Lung (tissue), 12 donors: ENCODE results near the gene NCAN. TPM values are rescaled to one million over a fixed set of nuclear protein-coding genes. Genes with fewer than 3 reads are reported as not detected.

Experiments
- ATAC-seq: fragments of 200-7000 bp; cut with Tn5 transposase; one replicate; pipeline ENCODE4 v1.9.1; 2020; ENCODE audit warnings: moderate number of reproducible peaks; ENCODE audit not compliant: insufficient read depth, low FRiP score
- DNase-seq, 3 donors: peaks; one replicate each; pipeline ENCODE4 v3.0.0-alpha.2; 2013 to 2017
- H3K27ac ChIP-seq, 2 donors: one replicate each; pipeline ENCODE4 v1.5.1; 2013; ENCODE audit warnings: mild to moderate bottlenecking in 2 of 2, moderate library complexity in 2 of 2, control low read depth in 1 of 2, inconsistent platforms in 1 of 2, low read depth in 1 of 2, low read length in 1 of 2
- H3K27me3 ChIP-seq, 3 donors: one replicate each; pipeline ENCODE4 v1.5.1; 2013; ENCODE audit warnings: low read length in 2 of 3; ENCODE audit not compliant: control insufficient read depth in 3 of 3, insufficient read depth in 3 of 3
- H3K36me3 ChIP-seq, 4 donors: one replicate each; pipeline ENCODE4 v1.5.1; 2013; ENCODE audit warnings: low read length in 4 of 4, mild to moderate bottlenecking in 1 of 4, moderate library complexity in 1 of 4; ENCODE audit not compliant: control insufficient read depth in 4 of 4, insufficient read depth in 4 of 4
- H3K4me1 ChIP-seq, 5 donors: one replicate each; pipeline ENCODE4 v1.5.1; 2013; ENCODE audit warnings: low read length in 5 of 5, mild to moderate bottlenecking in 2 of 5, moderate library complexity in 1 of 5; ENCODE audit not compliant: control insufficient read depth in 5 of 5, insufficient read depth in 5 of 5
- H3K4me3 ChIP-seq: one replicate; pipeline ENCODE4 v1.5.1; 2013; ENCODE audit warnings: mild to moderate bottlenecking, control low read depth, moderate library complexity
- H3K9ac ChIP-seq, 2 donors: one replicate each; pipeline ENCODE4 v1.5.1; 2013; ENCODE audit warnings: low read length in 2 of 2, control low read depth in 1 of 2; ENCODE audit not compliant: insufficient read depth in 1 of 2
- H3K9me3 ChIP-seq, 4 donors: one replicate each; pipeline ENCODE4 v1.5.1; 2013; ENCODE audit warnings: low read length in 3 of 4, mild to moderate bottlenecking in 1 of 4, moderate library complexity in 1 of 4; ENCODE audit not compliant: control insufficient read depth in 4 of 4, insufficient read depth in 3 of 4
- WGBS, 2 donors: extraction: QIAGEN DNeasy Blood & Tissue Kit; methylation state at CpG; one replicate each; pipeline ENCODE4 v1.1.7; 2013; 5-methylcytosine and 5-hydroxymethylcytosine counted together
- polyA plus RNA-seq, 2 donors: library from polyadenylated mRNA; stranded (reverse); fragments of 200-250 nt; gene quantifications; one replicate each; pipeline ENCODE4 v1.2.1, GENCODE V29; 2013
- total RNA-seq, 2 donors: library from RNA; depleted of rRNA in 1 of 2; stranded (reverse); fragments of >200 nt in 1 of 2; gene quantifications; one replicate each; pipeline ENCODE4 v1.2.1, GENCODE V29; 2014 to 2021
- TF ChIP-seq, protein P1 (sequence below): IDR thresholded peaks from 2 replicates; pipeline ENCODE4 v1.5.1; 2012; ENCODE audit warnings: mild to moderate bottlenecking; ENCODE audit errors: control extremely low read depth, extremely low read depth
- donor health status: control.
- donor health status: control.
- donor health status: Bipolar disorder and iron deficiency.
- donor health status: healthy.
- donor health status: DM: yes; HTN: yes; CAD: no.

Gene NCAN
- total and polyA plus RNA-seq, 4 donors, result 0.01 to 0.06 (median 0.03) TPM; not detected in 1

DNA sequence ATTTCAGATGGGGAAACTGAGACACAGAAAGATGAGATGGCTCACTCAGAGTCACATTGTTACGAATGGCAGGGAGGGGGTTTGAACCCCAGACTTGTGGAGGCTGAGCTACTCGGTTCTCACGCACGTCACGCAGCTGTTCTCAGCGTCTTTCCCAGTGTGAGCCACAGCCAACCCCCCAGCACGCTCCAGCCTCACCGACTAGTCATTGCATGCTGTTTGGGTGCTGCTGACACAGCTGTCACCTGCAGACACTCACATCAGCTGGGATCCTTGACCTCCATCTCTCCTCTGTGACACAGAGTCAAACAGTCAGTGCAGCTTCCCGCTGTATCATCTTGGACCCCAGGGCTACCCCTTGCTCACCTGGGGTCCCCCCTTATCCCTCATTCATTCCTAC is 2.4 kb upstream of the NCAN start:
- no peaks in the 10 kb centered on the region for H3K36me3 ChIP-seq
- no peak overlapping the region for H3K4me3 ChIP-seq
- DNase-seq (no peak), ATAC-seq (no peak)
- no peak overlapping the region for H3K27ac ChIP-seq
- 59 to 63% methylated on average over 9 of the region's 9 CpGs for WGBS, 2 donors
- H3K4me1 ChIP-seq, result peaks cover 0 to 7% (median 0%) of the 10 kb centered on the region in 5 donors
- no peak overlapping the region for H3K9ac ChIP-seq
- TF ChIP-seq, protein P1, sequence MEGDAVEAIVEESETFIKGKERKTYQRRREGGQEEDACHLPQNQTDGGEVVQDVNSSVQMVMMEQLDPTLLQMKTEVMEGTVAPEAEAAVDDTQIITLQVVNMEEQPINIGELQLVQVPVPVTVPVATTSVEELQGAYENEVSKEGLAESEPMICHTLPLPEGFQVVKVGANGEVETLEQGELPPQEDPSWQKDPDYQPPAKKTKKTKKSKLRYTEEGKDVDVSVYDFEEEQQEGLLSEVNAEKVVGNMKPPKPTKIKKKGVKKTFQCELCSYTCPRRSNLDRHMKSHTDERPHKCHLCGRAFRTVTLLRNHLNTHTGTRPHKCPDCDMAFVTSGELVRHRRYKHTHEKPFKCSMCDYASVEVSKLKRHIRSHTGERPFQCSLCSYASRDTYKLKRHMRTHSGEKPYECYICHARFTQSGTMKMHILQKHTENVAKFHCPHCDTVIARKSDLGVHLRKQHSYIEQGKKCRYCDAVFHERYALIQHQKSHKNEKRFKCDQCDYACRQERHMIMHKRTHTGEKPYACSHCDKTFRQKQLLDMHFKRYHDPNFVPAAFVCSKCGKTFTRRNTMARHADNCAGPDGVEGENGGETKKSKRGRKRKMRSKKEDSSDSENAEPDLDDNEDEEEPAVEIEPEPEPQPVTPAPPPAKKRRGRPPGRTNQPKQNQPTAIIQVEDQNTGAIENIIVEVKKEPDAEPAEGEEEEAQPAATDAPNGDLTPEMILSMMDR, result no peak
- H3K27me3 ChIP-seq, result peaks cover 3 to 35% (median 22%) of the 10 kb centered on the region in 3 donors
- peaks cover 0 to 5% (median 0%) of the 10 kb centered on the region in 4 donors for H3K9me3 ChIP-seq

DNA sequence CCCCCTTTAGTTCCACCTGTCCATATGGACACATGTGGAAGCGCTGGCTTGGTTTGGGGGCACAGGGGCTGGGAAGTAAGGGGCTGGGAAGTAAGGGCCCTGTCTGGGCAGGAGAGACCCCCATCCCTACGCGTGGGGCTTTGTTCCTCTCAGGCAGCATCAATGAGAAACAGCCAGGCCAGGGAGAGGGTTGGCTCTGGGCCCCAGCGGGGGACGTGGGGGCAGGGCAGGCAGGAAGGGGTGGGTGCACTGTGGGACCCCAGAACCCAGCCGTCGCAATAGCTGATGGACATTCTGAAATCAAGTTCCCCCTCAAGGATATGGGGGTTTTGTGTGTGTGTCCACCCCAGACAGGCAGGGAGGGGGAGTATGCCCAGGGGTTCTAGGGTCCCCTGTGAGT is 1.2 kb downstream of the NCAN start:
- Histone ChIP-seq H3K4me3 (no peak overlapping the region), H3K9me3 (peaks cover 0 to 1% (median 0%) of the 10 kb centered on the region in 4 donors), H3K27ac (no peak overlapping the region), H3K9ac (no peak overlapping the region), H3K4me1 (peaks cover 0 to 2% (median 0%) of the 10 kb centered on the region in 5 donors), H3K36me3 (no peaks in the 10 kb centered on the region), H3K27me3 (peaks cover 7 to 36% (median 22%) of the 10 kb centered on the region in 3 donors)
- TF ChIP-seq, protein P1, result no peak
- no peak for ATAC-seq
- DNase-seq, result no peak
- 8 to 9% methylated on average over 7 of the region's 7 CpGs for WGBS, 2 donors

DNA sequence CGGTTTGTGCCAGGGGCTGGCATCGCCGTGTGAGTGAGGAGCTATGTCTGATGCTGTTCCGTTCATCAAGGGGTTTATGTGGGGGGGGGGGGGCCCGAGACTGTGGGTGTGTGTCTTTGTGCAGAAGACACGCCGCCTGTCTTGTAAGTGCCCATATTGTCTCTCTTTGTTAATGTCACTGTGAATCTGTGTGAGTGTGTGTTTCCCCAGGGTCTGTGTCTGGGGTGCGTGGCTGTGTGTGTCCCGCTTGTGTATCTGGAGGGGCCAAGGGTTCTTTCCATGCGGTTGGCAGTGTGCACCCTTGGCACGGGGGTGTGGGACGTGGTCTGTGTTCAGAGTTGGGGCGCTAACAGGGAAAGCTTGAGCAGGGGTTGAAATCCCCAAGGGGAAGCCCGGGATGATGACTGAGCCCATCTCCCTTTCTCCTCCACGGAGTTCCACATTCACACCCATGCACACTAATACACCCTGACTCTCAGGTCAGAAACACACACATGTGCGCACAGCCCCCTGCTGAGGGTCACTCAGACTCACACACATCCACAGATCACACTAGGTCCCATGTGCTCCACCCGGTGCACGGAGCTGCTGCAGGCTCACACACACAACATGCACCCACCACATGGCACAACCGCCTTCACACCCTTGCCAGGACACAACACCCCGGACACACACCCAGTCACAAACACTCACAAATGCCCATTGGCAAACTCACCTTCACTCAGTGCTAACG is 1.8 kb downstream of the NCAN start:
- Histone ChIP-seq H3K27ac (no peak overlapping the region), H3K9me3 (peaks cover 0 to 1% (median 0%) of the 10 kb centered on the region in 4 donors), H3K9ac (no peak overlapping the region), H3K27me3 (peaks cover 7 to 36% (median 22%) of the 10 kb centered on the region in 3 donors), H3K36me3 (no peaks in the 10 kb centered on the region), H3K4me1 (peaks cover 0 to 2% (median 0%) of the 10 kb centered on the region in 5 donors), H3K4me3 (no peak overlapping the region)
- ATAC-seq, result no peak
- DNase-seq, result no peak
- TF ChIP-seq, protein P1, result no peak
- WGBS, 2 donors, result 44 to 57% methylated on average over 20 to 21 of the region's 21 CpGs

DNA sequence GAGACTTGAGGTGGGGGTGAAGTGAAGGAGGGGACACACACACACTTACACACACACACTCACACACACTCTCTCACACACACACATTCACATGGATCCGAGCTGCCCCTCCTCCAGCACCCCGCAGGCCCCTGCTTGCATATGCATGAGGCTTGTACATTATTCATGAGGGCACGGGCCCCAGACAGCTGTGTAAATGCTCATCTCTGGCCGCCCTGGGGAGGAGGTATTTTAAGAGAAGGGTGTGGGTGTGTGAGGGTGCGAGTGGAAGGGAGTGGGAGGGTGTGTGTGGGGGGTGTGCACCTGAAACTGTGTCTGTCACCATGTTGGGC is 2.4 kb downstream of the NCAN start:
- DNase-seq (no peak), ATAC-seq (no peak)
- H3K27me3 ChIP-seq, result peaks cover 7 to 36% (median 22%) of the 10 kb centered on the region in 3 donors
- TF ChIP-seq, protein P1, result no peak
- no peaks in the 10 kb centered on the region for H3K36me3 ChIP-seq
- WGBS, 2 donors, result 3 to 4% methylated on average over 5 of the region's 5 CpGs
- no peak overlapping the region for H3K4me3 ChIP-seq
- peaks cover 0 to 1% (median 0%) of the 10 kb centered on the region in 4 donors for H3K9me3 ChIP-seq
- H3K9ac ChIP-seq, result no peak overlapping the region
- H3K4me1 ChIP-seq, result peaks cover 0 to 2% (median 0%) of the 10 kb centered on the region in 5 donors
- no peak overlapping the region for H3K27ac ChIP-seq
